IgD-negative memory B cell (primary cell): ENCODE data around the gene TRANK1. TPM values are rescaled to one million over a fixed set of nuclear protein-coding genes. Genes with fewer than 3 reads are reported as not detected.
A peak's percentile ranks its signal among the peaks of the same experiment; 100 is the strongest.
"Not testable (repeated sequence)": the region's sequence is repeated elsewhere in the genome, so short reads cannot be mapped to it uniquely, and the experiment has no call there.

Source experiments
- H3K27ac Mint-ChIP-seq, 3 donors: one replicate each; pipeline ENCODE4 v1.8.0; 2020 to 2022; ENCODE audit warnings: mild to moderate bottlenecking in 3 of 3, mixed read lengths in 3 of 3, moderate library complexity in 1 of 3
- H3K27me3 Mint-ChIP-seq: one replicate; pipeline ENCODE4 v1.8.0; 2021; ENCODE audit warnings: mixed read lengths
- H3K36me3 Mint-ChIP-seq: one replicate; pipeline ENCODE4 v1.8.0; 2020; ENCODE audit warnings: mild to moderate bottlenecking, mixed read lengths
- H3K4me1 Mint-ChIP-seq, 3 donors: one replicate each; pipeline ENCODE4 v1.8.0; 2020 to 2022; ENCODE audit warnings: mixed read lengths in 3 of 3, mild to moderate bottlenecking in 1 of 3
- H3K4me3 Mint-ChIP-seq, 4 donors: one replicate each; pipeline ENCODE4 v1.8.0; 2020 to 2022; ENCODE audit warnings: mild to moderate bottlenecking in 4 of 4, mixed read lengths in 4 of 4, moderate library complexity in 3 of 4
- H3K9me3 Mint-ChIP-seq, 3 donors: one replicate each; pipeline ENCODE4 v1.8.0; 2020 to 2021; ENCODE audit warnings: mixed read lengths in 3 of 3, mild to moderate bottlenecking in 1 of 3
- polyA plus RNA-seq: library from polyadenylated mRNA; unstranded; fragments of 300-500 nt; fragmentation: Illumina TruSeq; gene quantifications from one replicate; pipeline ENCODE4 v1.2.3, GENCODE V29; 2021

TRANK1 gene
- polyA plus RNA-seq, 1 donor from 2014 or later = 27.7 TPM

DNA sequence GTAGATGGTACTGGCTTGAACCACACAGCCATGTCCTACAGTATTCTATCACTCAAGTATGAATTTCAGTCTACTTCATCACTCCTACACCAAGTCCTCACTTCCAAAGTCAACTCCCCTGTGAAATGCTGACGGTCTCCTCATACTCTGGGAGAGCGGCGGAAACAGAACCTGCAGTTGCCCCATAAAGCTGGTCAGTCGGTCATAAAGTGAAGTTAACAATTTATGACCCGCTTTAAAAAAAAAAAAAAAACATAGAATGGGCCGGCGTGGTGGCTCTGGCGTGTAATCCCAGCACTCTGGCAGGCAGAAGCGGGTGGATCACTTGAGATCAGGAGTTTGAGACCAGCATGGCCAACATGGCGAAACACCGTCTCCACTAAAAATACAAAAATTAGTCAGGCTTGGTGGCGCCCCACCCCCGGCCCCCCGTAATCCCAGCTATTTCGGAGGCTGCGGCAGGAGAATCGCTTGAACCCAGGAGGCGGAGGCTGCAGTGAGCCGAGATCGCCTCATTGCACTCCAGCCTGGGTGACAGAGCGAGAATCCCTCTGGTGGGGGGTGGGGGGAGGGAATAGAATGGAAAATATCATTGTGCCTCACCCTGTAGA, 2.1 kb downstream of the TRANK1 start:
- Mint-ChIP-seq H3K27me3 (no peaks in the 10 kb centered on the region), H3K36me3 (peaks cover 1% of the 10 kb centered on the region), H3K4me3 (peak overlapping the region in 2 of 4 donors; percentile 63 to 67), H3K4me1 (peaks cover 14 to 26% (median 14%) of the 10 kb centered on the region in 3 donors), H3K27ac (no peak overlapping the region), H3K9me3 (peaks cover 1 to 5% (median 2%) of the 10 kb centered on the region in 3 donors)

DNA sequence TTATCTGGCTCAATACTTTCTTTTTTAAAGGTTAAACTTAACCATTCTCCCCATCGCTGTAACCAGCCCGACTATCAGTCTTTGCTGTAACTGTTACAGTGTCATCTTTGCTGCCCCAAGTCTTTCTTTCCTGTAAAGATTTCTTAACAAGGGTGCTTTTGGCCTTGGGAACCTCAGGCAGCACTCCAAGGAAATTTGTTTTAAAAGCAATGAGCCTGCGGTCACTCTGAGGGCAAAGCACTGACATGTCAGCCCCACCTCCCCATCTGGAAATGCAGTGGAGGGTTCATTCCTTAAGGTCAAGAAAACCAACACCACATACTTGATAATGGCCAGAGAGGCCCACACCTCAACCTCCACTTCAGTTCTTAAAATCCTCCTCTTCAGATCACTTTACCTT, 3.2 kb downstream of the TRANK1 start:
- H3K4me3 Mint-ChIP-seq = peak overlapping the region in 1 of 4 donors; percentile 67
- peaks cover 3% of the 10 kb centered on the region for H3K36me3 Mint-ChIP-seq
- peaks cover 9 to 26% (median 14%) of the 10 kb centered on the region in 3 donors for H3K4me1 Mint-ChIP-seq
- H3K27me3 Mint-ChIP-seq = no peaks in the 10 kb centered on the region
- no peaks in the 10 kb centered on the region for H3K9me3 Mint-ChIP-seq
- H3K27ac Mint-ChIP-seq = no peak overlapping the region

DNA sequence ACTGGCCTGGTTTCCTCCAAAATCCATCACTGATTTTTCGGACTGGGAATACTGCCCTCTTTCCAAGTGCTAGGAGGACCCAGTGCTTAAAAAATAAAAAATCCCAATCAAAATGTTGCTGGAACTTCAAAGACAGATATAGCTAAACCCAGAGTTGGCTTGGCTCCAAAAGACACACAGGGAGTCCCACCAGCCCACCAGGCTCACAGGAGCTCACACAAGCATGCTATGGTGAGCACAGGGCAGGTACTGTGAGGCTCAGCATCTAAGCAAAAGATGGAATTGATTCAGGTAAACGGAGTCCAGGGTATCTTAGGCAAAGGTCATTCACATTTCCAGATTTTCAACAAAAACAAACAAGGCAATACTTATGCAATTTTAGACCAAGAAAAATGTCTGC, 3.7 kb downstream of the TRANK1 start:
- no peak overlapping the region for H3K27ac Mint-ChIP-seq
- H3K4me1 Mint-ChIP-seq = peaks cover 9 to 26% (median 14%) of the 10 kb centered on the region in 3 donors
- no peaks in the 10 kb centered on the region for H3K9me3 Mint-ChIP-seq
- H3K27me3 Mint-ChIP-seq = no peaks in the 10 kb centered on the region
- peaks cover 3% of the 10 kb centered on the region for H3K36me3 Mint-ChIP-seq
- peak overlapping the region in 1 of 4 donors; percentile 84 for H3K4me3 Mint-ChIP-seq

DNA sequence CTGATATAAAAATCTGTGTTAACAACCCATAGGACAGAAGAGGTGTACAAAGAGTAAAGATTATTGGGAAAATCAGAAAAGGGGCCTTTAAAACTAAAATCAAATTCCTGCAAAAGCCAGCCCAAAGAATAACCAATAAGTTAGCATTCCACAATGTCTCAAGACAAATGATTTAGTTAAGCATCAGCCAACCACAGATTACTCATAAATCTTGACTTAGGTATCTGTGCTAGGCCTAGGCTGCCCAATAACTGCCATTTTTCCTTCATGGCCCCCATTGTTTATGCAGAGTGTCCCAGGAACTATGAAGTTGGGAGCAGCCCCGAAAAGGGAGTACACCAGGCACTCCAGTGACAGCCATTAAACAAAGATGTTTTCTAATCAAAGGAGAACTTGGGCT, 7.4 kb downstream of the TRANK1 start:
- Mint-ChIP-seq H3K27me3 (no peaks in the 10 kb centered on the region), H3K27ac (no peak overlapping the region), H3K4me3 (no peak overlapping the region), H3K4me1 (peaks cover 2 to 15% (median 5%) of the 10 kb centered on the region in 3 donors), H3K9me3 (no peaks in the 10 kb centered on the region), H3K36me3 (peaks cover 3% of the 10 kb centered on the region)

DNA sequence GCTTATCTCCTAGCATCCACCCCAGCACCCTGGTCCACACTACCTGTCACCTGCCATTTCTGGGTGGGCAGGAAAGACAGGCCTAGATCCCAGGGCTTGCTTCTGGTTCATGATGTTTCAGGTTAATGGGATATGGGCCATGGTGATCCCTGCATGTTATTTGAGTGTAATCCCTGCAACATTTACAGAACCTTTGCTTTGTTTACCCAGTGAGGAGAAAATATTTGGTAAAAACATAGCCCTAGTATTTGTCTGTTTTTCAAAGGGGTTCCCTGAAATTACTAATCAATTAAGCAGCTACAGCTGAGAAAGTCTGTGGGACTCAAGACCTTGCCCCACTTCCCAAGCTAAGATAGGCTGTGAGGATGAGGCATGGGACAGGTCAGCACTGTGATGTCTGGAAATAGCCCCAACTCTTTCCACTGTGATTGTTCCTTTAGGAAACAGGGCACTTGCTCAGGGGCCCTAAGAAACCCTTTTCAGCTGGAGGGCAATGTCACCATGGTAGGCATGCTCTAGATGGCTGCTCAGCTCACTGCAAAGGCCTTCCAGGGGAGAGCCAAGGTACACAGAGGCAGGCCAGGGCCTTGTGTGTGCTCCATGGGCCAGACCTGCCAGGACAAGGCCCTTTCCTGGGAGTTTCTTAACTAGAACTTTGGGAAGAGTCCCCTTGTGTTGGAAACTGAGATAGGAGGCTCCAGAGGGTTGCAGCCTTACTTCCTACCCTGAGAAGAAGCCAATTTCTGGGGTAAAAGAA, 11.1 kb downstream of the TRANK1 start:
- H3K4me1 Mint-ChIP-seq = peaks cover 0 to 4% (median 0%) of the 10 kb centered on the region in 3 donors

DNA sequence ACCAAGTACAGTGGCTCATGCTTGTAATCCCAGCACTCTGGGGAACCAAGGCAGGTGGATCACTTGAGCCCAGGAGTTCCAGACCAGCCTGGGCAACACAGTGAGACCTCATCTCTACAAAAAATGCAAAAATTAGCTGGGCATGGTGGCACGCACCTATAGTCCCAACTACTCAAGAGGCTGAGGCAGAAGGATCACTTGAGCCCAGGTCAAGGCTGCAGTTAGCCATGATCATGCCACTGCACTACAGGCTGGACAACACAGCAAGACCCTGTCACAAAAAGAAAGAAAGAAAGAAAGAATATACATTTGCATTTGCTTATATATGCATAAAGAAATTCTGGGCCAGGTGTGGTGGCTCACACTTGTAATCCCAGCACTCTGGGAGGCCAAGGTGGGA, 13.4 kb downstream of the TRANK1 start:
- not testable (repeated sequence) for H3K27me3 Mint-ChIP-seq, H3K9me3 Mint-ChIP-seq, H3K4me3 Mint-ChIP-seq, H3K4me1 Mint-ChIP-seq, H3K36me3 Mint-ChIP-seq, H3K27ac Mint-ChIP-seq

More for the DNA sequence above, 11.1 kb downstream of the TRANK1 start:
- no peaks in the 10 kb centered on the region for H3K27me3 Mint-ChIP-seq
- no peak overlapping the region for H3K4me3 Mint-ChIP-seq
- H3K36me3 Mint-ChIP-seq = peaks cover 3% of the 10 kb centered on the region
- H3K27ac Mint-ChIP-seq = no peak overlapping the region
- no peaks in the 10 kb centered on the region for H3K9me3 Mint-ChIP-seq

DNA sequence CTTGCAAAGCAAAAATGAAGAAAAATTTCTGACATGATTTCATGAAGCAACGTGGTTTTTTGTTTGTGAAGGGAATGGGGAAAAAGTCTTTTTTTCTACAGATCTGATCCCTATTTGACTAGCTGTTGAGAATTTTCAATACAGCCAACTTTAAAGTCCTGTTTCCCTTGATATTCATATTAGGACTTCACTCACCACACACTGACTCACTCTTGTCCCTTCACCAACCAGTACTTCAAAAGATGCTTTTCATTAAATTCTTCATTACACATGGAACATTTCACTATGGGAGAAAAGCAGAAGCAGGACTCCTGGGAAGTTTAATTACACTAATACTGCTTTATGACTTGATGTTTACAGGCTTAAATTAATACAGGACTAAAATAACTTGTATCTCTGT, 16.6 kb downstream of the TRANK1 start:
- Mint-ChIP-seq H3K27ac (no peak overlapping the region), H3K4me1 (peaks cover 8 to 25% (median 23%) of the 10 kb centered on the region in 3 donors), H3K36me3 (no peaks in the 10 kb centered on the region), H3K27me3 (peaks cover 2% of the 10 kb centered on the region), H3K9me3 (no peaks in the 10 kb centered on the region), H3K4me3 (no peak overlapping the region)

DNA sequence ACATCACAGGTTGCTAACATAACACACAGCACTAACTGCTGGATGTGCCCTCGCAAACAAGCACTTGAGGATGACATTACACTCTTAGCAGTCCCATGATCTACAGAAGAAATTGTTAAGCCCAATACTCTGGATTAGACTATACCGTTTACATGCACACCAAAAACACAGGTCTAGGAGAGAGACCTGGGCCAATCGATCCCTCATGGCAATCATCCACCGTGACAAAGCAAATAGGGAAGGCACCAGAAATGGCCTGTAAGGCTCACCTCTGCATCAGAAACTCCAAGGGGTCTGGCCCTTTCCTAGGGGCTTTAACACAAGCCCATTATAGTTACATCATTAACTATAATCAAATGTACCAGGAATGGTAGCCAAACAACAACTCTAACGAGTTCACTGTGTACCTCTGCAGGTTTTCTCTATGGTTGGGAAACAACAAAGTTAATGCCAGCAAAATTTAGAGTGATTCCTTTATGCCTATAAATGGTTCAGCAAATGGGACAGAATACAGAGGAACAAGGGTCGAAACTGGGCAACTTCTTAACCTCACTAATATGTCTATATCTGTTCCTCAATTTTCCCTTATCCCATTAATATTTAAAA, 18.5 kb downstream of the TRANK1 start:
- Mint-ChIP-seq H3K9me3 (peaks cover 0 to 1% (median under 1%) of the 10 kb centered on the region in 3 donors), H3K4me1 (peaks cover 14 to 31% (median 28%) of the 10 kb centered on the region in 3 donors), H3K4me3 (no peak overlapping the region), H3K27ac (no peak overlapping the region), H3K27me3 (peaks cover 2% of the 10 kb centered on the region), H3K36me3 (no peaks in the 10 kb centered on the region)

DNA sequence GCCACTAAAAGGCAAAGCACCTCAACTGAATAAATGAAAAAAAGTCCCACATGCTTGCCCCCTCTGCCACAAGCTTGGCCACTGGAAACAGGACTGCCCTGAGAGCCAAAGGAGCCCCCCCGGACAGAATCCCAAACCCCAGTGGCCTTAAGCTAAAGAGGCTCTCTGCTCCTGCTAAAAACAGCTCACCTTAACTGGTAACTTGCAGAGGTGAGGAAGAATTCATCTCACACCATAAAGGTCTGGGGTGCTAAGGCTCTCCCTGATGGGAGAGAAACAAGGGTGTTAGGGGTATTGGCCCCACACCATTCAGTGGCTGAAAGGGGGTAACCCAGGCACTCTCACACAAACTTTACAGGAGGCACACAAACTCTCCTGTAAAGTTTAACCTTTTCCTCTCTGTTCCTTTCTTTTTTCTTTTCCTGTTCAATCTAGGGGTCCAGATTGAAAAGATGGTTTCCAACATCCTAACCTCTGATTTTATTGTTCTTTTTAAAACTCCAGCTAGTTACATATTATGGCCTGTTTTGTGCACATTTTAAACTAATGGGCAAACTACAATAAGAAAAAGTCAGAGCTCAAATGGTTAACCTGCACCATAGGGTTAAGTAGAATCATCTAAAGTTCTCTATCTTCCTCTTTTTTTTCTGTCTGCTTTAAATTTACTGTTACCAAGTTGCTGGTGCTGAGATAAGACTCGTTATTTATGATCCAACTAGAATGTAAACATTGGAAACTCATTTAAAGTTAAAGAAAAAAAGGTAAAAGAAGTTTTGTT, 19.9 kb downstream of the TRANK1 start:
- peaks cover 4 to 8% (median 6%) of the 10 kb centered on the region in 3 donors for H3K9me3 Mint-ChIP-seq
- H3K27me3 Mint-ChIP-seq = peaks cover 3% of the 10 kb centered on the region
- peak overlapping the region; percentile 24 to 90 (median 38) for H3K4me3 Mint-ChIP-seq
- peak overlapping the region in 2 of 3 donors; percentile 41 to 52 for H3K27ac Mint-ChIP-seq
- peaks cover 16 to 28% (median 28%) of the 10 kb centered on the region in 3 donors for H3K4me1 Mint-ChIP-seq
- H3K36me3 Mint-ChIP-seq = no peaks in the 10 kb centered on the region

DNA sequence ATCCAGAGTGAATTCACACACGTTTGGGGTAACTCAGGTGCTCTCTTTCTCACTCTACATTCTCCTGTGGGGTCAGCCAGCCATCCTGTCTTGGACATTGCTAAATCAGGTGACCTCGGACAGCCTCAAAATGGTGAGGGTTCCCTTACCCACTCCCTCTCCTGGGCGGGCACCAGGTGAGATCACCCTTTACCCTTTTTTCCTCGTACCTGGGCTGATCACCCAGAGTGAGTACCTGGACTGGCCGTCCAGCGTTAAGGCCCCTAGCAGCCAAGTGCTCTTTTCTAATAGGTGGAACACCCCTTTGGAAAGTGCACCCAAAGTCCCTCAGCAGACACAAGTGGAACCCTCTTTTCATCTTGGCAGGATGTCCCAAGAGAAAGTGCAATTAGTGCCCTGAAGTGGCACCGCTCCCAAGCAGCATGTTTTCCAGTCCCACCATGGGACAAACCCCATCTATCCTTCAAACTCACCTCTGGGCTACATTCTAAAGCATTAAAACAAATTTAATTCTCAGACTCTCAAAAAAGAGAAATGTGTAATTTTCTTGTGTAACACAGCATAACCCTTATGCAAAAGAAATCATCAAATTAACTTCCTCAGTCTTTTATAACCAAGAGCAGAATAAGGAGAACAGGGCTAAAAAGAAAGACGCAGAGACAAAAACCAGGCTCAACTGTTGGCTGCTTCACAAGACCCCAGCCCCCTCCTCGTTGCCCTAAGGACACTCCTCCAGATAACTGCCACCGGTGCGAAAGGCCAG, 20.7 kb downstream of the TRANK1 start:
- Mint-ChIP-seq H3K36me3 (no peaks in the 10 kb centered on the region), H3K9me3 (peaks cover 4 to 8% (median 6%) of the 10 kb centered on the region in 3 donors), H3K4me3 (peak overlapping the region in 3 of 4 donors; percentile 31 to 92 (median 90)), H3K27me3 (peaks cover 3% of the 10 kb centered on the region), H3K4me1 (peaks cover 18 to 34% (median 32%) of the 10 kb centered on the region in 3 donors), H3K27ac (peak overlapping the region in 2 of 3 donors; percentile 13 to 40)

DNA sequence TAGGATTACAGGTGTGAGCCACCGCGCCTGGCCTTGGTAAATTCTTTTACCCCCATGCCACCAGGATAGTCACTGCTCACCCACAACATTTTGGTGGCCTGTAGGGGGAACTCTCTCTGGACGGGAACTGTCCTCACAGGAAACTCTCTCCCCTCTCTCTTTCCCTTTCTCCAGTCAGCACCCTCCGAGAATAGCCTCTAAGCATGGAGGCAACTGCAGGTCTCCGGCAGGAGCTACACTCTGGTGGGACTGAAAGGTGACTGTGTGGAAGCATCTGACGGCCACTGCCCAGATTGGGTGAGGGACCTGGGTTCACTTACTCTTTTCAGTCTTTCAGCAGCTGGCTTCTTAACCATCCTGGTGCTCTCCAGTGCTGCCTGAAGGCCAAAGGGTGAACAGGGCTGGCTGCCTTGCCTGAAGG, 21.3 kb downstream of the TRANK1 start:
- H3K27me3 Mint-ChIP-seq = peaks cover 3% of the 10 kb centered on the region
- peak overlapping the region in 1 of 3 donors; percentile 13 for H3K27ac Mint-ChIP-seq
- no peaks in the 10 kb centered on the region for H3K36me3 Mint-ChIP-seq
- H3K9me3 Mint-ChIP-seq = peaks cover 4 to 8% (median 6%) of the 10 kb centered on the region in 3 donors
- H3K4me1 Mint-ChIP-seq = peaks cover 23 to 38% (median 35%) of the 10 kb centered on the region in 3 donors
- H3K4me3 Mint-ChIP-seq = peak overlapping the region in 3 of 4 donors; percentile 31 to 92 (median 36)

DNA sequence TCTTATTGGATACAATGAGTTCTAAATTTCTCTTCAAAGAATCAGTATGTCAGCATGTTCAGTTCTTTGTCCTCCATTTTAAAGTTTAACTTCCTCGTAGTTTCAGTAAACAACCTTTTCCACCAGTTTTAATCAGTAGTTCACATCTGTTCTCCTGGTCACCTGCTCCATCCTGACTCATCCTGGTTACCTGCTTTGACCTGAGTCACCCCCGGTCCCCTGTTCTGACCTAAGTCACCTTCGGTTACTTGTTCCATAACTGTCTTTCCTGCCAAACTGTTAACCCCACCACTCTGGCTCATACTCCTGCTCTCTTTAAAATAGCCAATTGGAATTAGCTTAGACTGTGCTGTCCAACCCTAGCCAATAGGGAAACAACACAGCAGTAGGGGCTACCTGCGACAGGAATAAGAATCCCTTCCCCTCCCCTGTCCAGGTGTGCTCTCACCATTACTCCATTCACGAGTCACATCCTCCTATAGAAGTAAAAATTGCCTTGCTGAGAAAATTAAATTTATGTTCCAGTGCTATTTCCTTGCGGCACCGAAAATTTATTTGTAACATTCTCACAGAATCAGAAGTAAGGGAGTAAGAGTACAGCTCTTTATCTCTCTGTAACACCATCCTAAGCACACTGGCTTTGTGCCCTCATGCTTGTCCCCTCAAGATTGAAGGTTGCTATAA, 23.8 kb downstream of the TRANK1 start:
- H3K4me1 Mint-ChIP-seq = peaks cover 40 to 47% (median 46%) of the 10 kb centered on the region in 3 donors
- H3K27ac Mint-ChIP-seq = no peak overlapping the region
- peaks cover 4 to 8% (median 6%) of the 10 kb centered on the region in 3 donors for H3K9me3 Mint-ChIP-seq
- no peaks in the 10 kb centered on the region for H3K36me3 Mint-ChIP-seq
- peaks cover 3% of the 10 kb centered on the region for H3K27me3 Mint-ChIP-seq
- H3K4me3 Mint-ChIP-seq = peak overlapping the region in 2 of 4 donors; percentile 25 to 33

DNA sequence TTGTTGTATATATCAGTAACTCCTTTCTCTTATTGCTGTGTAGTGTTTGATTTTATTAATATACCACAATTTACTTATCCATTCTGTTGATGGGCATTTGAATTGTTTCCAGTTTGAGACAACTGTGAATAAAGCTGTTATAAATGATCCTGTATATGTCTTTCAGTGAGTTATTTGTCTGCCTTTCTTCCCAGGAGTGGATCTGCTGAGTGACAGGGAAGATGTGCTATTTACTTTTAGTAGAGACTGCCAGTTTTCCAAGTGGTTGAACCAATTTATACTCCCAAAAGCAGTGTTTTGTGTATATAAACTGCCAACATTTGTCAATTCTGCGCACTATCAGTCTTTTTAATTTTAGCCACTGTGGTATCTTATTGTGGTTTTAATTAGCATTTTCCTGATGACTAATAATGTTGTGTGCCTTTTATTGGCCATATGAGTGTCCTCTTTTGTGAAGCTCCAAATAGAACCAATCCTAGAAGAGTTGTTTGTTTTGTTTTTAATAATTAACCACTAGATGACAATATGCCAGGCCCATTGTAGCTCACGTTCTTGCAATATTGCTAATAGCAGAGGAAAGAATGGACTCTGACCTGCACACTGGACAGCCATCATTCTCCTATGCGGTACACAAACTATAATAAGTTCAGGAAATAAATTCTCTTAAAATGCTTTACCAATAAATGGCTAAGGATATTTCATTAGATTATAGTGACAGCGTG, 25.3 kb downstream of the TRANK1 start:
- Mint-ChIP-seq H3K4me1 (peaks cover 34 to 38% (median 38%) of the 10 kb centered on the region in 3 donors), H3K27ac (no peak overlapping the region)

More for the DNA sequence above, 25.3 kb downstream of the TRANK1 start:
- Mint-ChIP-seq H3K9me3 (peaks cover 4 to 8% (median 6%) of the 10 kb centered on the region in 3 donors), H3K4me3 (peak overlapping the region in 1 of 4 donors; percentile 68), H3K36me3 (no peaks in the 10 kb centered on the region), H3K27me3 (peaks cover 1% of the 10 kb centered on the region)
